Gastroesophageal sphincter (tissue), 3 donors: ENCODE measurements around the gene CLOCK.

ENCODE experiments used
- POLR2AphosphoS5 ChIP-seq: sonication (generic); formaldehyde crosslinking; IDR thresholded peaks from one replicate; pipeline ENCODE4 v1.6.1; 2017; ENCODE audit warnings: antibody characterized with exemption
- TF ChIP-seq, protein P1 (sequence below), 4 experiments: fragments of 200-600 bp in 2 of 4; fragments of 450-650 bp in 2 of 4; sonication (generic) in 1 of 4; IDR thresholded peaks; one replicate each; pipeline ENCODE4 v1.5.1; 2017 to 2019; ENCODE audit warnings: antibody characterized with exemption in 4 of 4, mild to moderate bottlenecking in 2 of 4, moderate library complexity in 2 of 4

DNA sequence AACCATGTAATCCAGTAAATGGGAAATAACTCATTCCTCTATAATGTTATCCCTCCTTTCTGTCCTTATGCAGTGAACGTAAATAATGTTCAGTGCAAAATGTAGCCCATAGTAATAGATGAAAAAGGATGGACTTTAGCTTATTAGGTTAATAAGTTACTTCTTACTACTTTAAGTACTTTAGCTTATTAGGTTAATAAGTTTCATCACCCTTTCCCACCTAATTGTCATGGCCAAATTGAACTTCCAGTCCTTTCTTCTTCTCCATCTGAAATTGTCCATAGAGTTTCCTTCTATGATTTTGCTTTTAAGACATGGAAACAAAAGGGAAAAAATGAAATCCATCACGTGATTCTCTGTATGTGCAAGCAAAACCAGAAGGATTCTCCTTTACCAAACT lies 166.1 kb downstream of the CLOCK start:
- TF ChIP-seq, protein P1, sequence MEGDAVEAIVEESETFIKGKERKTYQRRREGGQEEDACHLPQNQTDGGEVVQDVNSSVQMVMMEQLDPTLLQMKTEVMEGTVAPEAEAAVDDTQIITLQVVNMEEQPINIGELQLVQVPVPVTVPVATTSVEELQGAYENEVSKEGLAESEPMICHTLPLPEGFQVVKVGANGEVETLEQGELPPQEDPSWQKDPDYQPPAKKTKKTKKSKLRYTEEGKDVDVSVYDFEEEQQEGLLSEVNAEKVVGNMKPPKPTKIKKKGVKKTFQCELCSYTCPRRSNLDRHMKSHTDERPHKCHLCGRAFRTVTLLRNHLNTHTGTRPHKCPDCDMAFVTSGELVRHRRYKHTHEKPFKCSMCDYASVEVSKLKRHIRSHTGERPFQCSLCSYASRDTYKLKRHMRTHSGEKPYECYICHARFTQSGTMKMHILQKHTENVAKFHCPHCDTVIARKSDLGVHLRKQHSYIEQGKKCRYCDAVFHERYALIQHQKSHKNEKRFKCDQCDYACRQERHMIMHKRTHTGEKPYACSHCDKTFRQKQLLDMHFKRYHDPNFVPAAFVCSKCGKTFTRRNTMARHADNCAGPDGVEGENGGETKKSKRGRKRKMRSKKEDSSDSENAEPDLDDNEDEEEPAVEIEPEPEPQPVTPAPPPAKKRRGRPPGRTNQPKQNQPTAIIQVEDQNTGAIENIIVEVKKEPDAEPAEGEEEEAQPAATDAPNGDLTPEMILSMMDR (IDR thresholded peaks at IDR 0.05), result no peak
- no peak for TF ChIP-seq POLR2AphosphoS5
